Colon (tissue), 2 donors: ENCODE measurements around the gene POLR2B.
"Not testable (repeated sequence)": the region's sequence is repeated elsewhere in the genome, so short reads cannot be mapped to it uniquely, and the experiment has no call there.

ENCODE experiments used
- FAIRE-seq: peaks from 2 replicates; lab custom pipeline; 2012; peaks lifted over from hg19 to GRCh38; lab: Jason Lieb, UNC
- donor health status: control.
- donor health status: control.

The POLR2B gene

GRCh38 chr4:56986952-56987351, 8.3 kb downstream of the POLR2B start:
- no peak for FAIRE-seq

- FAIRE-seq = no peak
Observed at GRCh38 chr4:56990109-56990905, 11.6 kb downstream of the POLR2B start.

GRCh38 chr4:56995525-56995924, 16.8 kb downstream of the POLR2B start:
- FAIRE-seq = no peak

- FAIRE-seq = no peak
Observed at GRCh38 chr4:56999751-57000150, 21.1 kb downstream of the POLR2B start.

GRCh38 chr4:57013543-57014120, 34.9 kb downstream of the POLR2B start:
- no peak for FAIRE-seq

- no peak for FAIRE-seq
Observed at GRCh38 chr4:57018980-57019379, 40.3 kb downstream of the POLR2B start.

GRCh38 chr4:57020467-57021101, 41.9 kb downstream of the POLR2B start:
- no peak for FAIRE-seq

GRCh38 chr4:57023104-57023503, 44.4 kb downstream of the POLR2B start:
- FAIRE-seq = no peak

- FAIRE-seq = no peak
Observed at GRCh38 chr4:57034520-57034919, 55.8 kb downstream of the POLR2B start.

- no peak for FAIRE-seq
Observed at GRCh38 chr4:57037982-57038604, 59.4 kb downstream of the POLR2B start.

GRCh38 chr4:57039345-57039744, 60.6 kb downstream of the POLR2B start:
- FAIRE-seq = no peak

GRCh38 chr4:57040510-57040909, 61.8 kb downstream of the POLR2B start:
- no peak for FAIRE-seq

- no peak for FAIRE-seq
Observed at GRCh38 chr4:57041020-57041419, 62.3 kb downstream of the POLR2B start.

GRCh38 chr4:57042711-57043169, 64.0 kb downstream of the POLR2B start:
- FAIRE-seq = no peak

GRCh38 chr4:57043347-57044251, 64.9 kb downstream of the POLR2B start:
- no peak for FAIRE-seq

GRCh38 chr4:57044279-57044678, 65.6 kb downstream of the POLR2B start:
- FAIRE-seq = no peak

- FAIRE-seq = no peak
Observed at GRCh38 chr4:57044996-57045395, 66.3 kb downstream of the POLR2B start.

GRCh38 chr4:57047046-57047445, 68.3 kb downstream of the POLR2B start:
- not testable (repeated sequence) for FAIRE-seq

- FAIRE-seq = no peak
Observed at GRCh38 chr4:57048590-57049304, 70.1 kb downstream of the POLR2B start.

GRCh38 chr4:57051095-57051494, 72.4 kb downstream of the POLR2B start:
- FAIRE-seq = no peak

GRCh38 chr4:57051524-57051923, 72.8 kb downstream of the POLR2B start:
- no peak for FAIRE-seq
